PC-3 (cell line): ENCODE data around the gene ANKRD1.

Experiments used
- EZH2 ChIP-seq: fragments of 300-600 bp; sonication (generic); IDR thresholded peaks from one replicate; pipeline ENCODE4 v1.6.1; 2017; ENCODE audit warnings: antibody characterized with exemption, mild to moderate bottlenecking, low read length; ENCODE audit not compliant: unreplicated experiment
- EZH2phosphoT487 ChIP-seq: fragments of 300-600 bp; sonication (generic); IDR thresholded peaks from 2 replicates; pipeline ENCODE4 v1.6.1; 2018; ENCODE audit warnings: mild to moderate bottlenecking, antibody characterized with exemption, low read length, borderline replicate concordance
- TF ChIP-seq, protein P1 (sequence below): fragments of 300-600 bp; sonication (generic); conservative IDR thresholded peaks from 2 replicates; pipeline ENCODE4 v1.5.1; 2017; ENCODE audit warnings: antibody characterized with exemption, low read depth, mild to moderate bottlenecking, low read length

DNA sequence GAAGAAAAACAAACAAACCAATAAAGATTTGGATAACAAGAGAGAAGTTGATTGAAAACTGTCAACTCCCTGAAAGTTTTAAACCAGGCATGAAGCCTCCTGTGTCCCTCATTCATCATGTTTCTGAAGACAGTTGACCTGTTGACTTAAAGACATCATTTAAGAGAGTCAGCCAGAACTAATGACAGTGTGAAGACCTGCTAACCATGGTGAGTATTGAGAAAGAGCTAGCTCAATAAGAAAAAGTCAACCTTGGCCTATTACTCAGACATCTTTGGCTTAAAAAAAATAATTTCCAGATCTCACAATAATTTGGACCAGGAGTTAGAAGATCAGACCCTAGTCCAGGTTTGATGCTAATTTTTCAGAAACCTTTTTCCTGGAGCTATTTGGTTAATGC lies 45.3 kb upstream of the ANKRD1 start:
- TF ChIP-seq, protein P1, sequence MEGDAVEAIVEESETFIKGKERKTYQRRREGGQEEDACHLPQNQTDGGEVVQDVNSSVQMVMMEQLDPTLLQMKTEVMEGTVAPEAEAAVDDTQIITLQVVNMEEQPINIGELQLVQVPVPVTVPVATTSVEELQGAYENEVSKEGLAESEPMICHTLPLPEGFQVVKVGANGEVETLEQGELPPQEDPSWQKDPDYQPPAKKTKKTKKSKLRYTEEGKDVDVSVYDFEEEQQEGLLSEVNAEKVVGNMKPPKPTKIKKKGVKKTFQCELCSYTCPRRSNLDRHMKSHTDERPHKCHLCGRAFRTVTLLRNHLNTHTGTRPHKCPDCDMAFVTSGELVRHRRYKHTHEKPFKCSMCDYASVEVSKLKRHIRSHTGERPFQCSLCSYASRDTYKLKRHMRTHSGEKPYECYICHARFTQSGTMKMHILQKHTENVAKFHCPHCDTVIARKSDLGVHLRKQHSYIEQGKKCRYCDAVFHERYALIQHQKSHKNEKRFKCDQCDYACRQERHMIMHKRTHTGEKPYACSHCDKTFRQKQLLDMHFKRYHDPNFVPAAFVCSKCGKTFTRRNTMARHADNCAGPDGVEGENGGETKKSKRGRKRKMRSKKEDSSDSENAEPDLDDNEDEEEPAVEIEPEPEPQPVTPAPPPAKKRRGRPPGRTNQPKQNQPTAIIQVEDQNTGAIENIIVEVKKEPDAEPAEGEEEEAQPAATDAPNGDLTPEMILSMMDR = no peak
- TF ChIP-seq EZH2 (no peak), EZH2phosphoT487 (no peak)
